Subcutaneous adipose tissue (tissue), 4 donors: ENCODE measurements around the gene DACH2. TPM values are rescaled to one million over a fixed set of nuclear protein-coding genes. Genes with fewer than 3 reads are reported as not detected.

Experiments
- total RNA-seq, 4 donors: library from RNA; depleted of rRNA; stranded (reverse); fragments of >200 nt; gene quantifications; one replicate each; pipeline ENCODE4 v1.1.0, GENCODE V29; 2016
- TF ChIP-seq, protein P1 (sequence below): fragments of 450-650 bp; IDR thresholded peaks from one replicate; pipeline ENCODE4 v1.5.1; 2016; ENCODE audit warnings: low read depth, mild to moderate bottlenecking, control low read depth, antibody characterized with exemption, moderate library complexity

DACH2 gene
- total RNA-seq, 4 donors from 2014 or later: 0.49 TPM; not detected in 3

GRCh38 chrX:86192827-86193226, 44.6 kb downstream of the DACH2 start:
- TF ChIP-seq, protein P1, sequence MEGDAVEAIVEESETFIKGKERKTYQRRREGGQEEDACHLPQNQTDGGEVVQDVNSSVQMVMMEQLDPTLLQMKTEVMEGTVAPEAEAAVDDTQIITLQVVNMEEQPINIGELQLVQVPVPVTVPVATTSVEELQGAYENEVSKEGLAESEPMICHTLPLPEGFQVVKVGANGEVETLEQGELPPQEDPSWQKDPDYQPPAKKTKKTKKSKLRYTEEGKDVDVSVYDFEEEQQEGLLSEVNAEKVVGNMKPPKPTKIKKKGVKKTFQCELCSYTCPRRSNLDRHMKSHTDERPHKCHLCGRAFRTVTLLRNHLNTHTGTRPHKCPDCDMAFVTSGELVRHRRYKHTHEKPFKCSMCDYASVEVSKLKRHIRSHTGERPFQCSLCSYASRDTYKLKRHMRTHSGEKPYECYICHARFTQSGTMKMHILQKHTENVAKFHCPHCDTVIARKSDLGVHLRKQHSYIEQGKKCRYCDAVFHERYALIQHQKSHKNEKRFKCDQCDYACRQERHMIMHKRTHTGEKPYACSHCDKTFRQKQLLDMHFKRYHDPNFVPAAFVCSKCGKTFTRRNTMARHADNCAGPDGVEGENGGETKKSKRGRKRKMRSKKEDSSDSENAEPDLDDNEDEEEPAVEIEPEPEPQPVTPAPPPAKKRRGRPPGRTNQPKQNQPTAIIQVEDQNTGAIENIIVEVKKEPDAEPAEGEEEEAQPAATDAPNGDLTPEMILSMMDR: no peak

DNA sequence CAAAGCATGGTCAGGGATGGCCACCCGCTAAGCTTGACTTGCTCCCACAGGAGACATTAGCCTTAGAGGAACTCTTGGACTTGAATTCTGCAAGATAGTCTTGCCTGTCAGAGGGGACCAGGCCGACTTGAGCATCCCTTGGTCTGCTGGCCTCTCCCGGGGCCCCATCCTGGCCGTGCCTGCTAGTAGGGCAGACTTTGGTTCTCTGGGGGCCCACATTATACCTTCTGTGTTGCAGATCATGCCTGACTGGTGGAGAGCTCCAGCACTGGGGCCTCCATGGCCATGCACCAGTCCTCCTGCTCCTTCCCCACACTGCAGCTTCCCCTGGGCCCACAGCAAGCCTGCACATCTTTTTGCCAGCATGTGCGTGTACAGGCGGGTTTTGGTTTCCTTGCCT, 46.5 kb downstream of the DACH2 start:
- TF ChIP-seq, protein P1: no peak

GRCh38 chrX:86195343-86195742, 47.1 kb downstream of the DACH2 start:
- TF ChIP-seq, protein P1: no peak

DNA sequence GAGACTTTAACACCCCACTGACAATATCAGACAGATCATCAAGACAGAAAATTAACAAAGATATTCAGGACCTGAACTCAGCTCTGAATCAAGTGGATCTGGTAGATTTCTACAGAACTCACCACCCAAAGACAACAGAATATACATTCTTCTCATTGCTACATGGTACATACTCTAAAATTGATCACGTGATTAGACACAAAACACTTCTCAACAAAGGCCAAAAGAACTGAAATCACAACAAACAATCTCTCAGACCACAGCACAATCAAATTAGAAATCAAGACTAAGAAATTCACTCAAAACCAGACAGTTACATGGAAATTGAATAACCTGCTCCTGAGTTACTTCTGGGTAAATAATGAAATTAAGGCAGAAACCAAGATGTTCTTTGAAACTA, 49.6 kb downstream of the DACH2 start:
- TF ChIP-seq, protein P1: no peak

DNA sequence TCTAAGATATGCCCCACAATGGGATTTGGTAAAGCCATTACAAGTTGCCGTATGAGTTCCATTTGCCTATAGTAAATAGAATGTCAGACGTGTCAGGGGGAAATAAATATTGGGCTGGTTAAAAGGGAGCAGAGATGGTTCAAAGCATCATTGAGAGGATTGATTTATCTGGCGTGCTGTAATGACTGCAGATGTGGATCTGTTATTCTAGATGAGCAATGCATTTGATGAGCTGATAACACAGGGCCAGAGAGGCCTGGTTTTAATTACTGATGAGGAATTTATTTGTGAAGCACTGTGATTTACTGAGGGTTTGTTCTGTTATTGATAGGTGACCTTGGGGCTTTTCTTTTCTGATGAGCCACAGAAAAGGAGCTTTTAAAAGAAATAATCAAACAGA, 62.5 kb downstream of the DACH2 start:
- TF ChIP-seq, protein P1: no peak

DNA sequence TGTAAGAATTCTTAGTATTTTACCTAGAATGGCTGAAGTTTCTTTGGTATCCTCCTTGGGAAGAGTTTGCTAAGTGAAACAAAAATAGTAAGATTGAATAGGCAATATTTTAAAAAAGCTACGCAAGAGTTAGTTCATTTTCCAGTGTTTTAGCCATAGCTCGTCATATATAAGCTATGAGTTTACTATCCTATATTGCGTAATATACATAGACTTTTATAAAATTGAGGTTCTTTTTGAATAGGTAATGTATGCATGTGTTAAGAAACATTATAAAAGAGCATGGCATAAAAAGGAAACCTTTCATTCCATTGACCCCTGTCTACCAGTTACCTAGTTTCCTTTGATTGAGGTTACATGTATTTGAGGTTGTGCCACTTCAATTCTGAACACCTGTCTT, 67.0 kb downstream of the DACH2 start:
- TF ChIP-seq, protein P1: no peak

DNA sequence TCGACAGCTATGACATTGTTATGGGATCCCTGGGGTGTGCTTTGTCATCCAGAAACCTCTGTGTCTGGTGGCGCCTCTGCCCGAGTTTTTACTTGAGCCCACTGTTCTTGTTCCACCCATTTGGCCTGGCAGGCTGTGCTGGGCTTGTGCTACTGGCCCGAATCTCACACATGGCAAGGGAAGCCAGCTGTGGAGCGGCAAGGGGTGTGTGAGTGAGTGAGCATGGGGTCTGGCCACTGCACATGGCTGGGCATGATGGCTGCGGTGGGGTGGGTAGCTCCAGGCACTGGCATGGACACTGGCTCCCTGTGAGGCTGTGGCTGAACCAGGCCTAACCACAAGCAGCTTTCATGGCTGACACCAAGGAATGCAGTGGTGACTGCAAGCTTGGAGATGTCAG, 89.2 kb downstream of the DACH2 start:
- TF ChIP-seq, protein P1: no peak

DNA sequence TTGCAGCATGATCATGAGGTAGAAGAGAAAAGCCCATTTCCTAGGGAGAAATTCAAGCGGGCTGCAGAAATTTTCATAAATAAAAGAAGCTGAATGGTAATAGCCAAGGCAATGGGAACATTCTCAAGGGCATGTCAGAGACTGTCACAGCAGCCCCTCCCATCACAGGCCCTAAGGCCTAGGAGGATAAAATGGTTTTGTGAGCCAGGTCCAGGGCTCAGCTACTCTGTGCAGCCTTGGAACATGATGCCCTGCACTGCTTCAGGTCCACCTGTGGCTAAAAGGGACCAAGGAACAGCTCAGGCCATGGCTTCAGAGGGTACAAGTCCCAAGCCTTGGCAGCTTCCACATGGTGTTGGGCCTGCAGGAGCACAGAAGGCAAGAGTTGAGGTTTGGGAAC, 93.3 kb downstream of the DACH2 start:
- TF ChIP-seq, protein P1: no peak
